ENCODE data around the gene ATAD3B.
"Not testable (repeated sequence)": the region's sequence is repeated elsewhere in the genome, so short reads cannot be mapped to it uniquely, and the experiment has no call there.

ATAD3B gene

DNA sequence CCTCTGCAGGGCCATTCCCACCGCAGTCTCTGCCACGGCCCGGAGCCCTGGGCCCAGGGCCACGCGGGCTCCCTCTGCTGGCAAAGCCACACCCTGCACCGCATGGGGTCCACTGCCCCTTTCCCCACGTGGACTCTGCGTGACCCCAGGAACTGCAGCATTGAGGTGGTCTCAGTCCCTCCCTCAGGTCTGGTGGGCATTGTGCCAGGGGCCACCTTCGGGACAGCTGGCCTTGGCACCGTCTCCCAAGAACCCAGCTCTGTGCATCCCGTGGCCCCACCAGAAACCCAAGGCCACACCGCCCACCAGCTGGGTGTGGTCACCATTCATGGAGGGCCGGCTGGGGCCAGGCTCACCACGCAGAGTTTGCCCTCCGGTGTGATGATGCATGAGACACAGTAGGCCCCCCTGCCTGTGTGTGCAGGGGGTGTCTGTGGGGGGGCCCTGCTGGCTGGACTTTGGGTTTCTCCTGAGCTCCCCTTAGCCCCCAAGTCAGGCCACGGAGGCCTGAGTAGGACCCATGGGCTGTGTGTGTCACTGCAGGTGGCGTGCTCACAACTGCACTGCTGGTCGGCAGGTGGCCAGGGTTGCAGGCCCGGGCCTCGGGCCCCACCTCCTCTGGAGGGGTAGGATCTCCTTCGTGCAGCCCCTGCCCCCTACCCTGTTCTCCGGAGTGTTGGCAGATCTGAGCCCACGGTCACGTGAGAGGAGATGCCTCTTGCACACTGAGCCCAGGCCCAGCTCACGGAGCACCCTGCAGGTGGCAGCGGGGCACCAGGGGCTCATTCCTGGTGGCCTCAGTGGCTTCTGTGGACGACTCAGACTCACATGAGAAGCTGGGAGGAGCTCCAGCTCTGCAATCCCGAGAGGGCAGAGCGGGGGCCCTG lies 30.3 kb upstream of the ATAD3B start:
- peaks cover 0 to 46% of the 10 kb centered on the region in 2 donors for H3K4me1 ChIP-seq (ENCODE audit: control insufficient read depth in 1 of 2, insufficient read depth in 2 of 2, low read length in 2 of 2)

DNA sequence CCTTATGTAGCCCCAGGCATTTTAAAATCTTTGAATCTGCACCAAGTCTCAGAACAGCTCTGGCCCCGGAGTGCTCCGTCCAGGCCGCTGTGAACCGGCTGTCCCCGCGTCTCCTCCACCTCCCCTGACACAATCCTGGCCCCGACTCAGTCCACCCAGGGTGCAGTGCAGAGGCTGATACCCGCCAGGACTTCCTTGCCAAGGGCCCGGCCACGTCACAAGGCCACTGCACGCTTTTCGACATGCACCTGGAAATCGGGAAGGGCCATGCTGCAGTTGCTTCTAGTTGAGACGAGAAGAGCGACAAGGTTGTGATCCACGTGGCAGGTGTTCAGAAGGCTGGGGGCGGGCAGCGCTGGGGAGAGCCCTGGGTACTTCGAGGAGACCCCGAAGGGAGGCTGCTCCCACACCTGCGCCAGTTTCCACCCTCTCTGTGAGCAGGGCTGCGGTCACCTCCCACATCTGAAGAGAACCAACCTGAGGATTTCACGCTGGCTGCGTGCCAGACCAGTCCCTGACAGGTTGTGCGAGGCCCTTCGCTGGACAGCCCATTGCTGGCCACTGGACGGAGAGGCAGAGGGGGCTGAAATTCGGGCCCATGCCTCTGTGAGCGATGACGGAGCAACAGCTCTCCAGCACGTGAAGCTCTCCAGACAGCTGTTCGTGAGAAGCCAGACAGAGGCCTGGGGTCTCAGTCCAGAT lies 29.3 kb upstream of the ATAD3B start:
- Histone ChIP-seq H3K36me3 (ENCODE audit: control insufficient read depth in 1 of 2, insufficient read depth in 2 of 2, low read length in 2 of 2) (peaks cover 0 to 7% of the 10 kb centered on the region in 2 donors), H3K9me3 (ENCODE audit: control insufficient read depth in 1 of 2, low read length in 2 of 2) (no peaks in the 10 kb centered on the region), H3K4me1 (ENCODE audit: control insufficient read depth in 1 of 2, insufficient read depth in 2 of 2, low read length in 2 of 2) (peaks cover 0 to 36% of the 10 kb centered on the region in 2 donors), H3K4me3 (ENCODE audit: low read depth in 1 of 2, low read length in 2 of 2) (no peak overlapping the region), H3K27ac (ENCODE audit: low read length) (no peak overlapping the region), H3K27me3 (ENCODE audit: low read depth, low read length) (no peaks in the 10 kb centered on the region)

More for the DNA sequence above, 30.3 kb upstream of the ATAD3B start:
- peaks cover 0 to 7% of the 10 kb centered on the region in 2 donors for H3K36me3 ChIP-seq (ENCODE audit: control insufficient read depth in 1 of 2, insufficient read depth in 2 of 2, low read length in 2 of 2)
- H3K27ac ChIP-seq (ENCODE audit: low read length): no peak overlapping the region
- H3K9me3 ChIP-seq (ENCODE audit: control insufficient read depth in 1 of 2, low read length in 2 of 2): no peaks in the 10 kb centered on the region
- H3K27me3 ChIP-seq (ENCODE audit: low read depth, low read length): peaks cover 3% of the 10 kb centered on the region
- no peak overlapping the region for H3K4me3 ChIP-seq (ENCODE audit: low read depth in 1 of 2, low read length in 2 of 2)

GRCh38 chr1:1446631-1447030 lies 24.9 kb upstream of the ATAD3B start:
- not testable (repeated sequence) for H3K27ac ChIP-seq (ENCODE audit: low read length); H3K36me3 ChIP-seq (ENCODE audit: control insufficient read depth in 1 of 2, insufficient read depth in 2 of 2, low read length in 2 of 2); H3K27me3 ChIP-seq (ENCODE audit: low read depth, low read length); H3K4me1 ChIP-seq (ENCODE audit: control insufficient read depth in 1 of 2, insufficient read depth in 2 of 2, low read length in 2 of 2); H3K9me3 ChIP-seq (ENCODE audit: control insufficient read depth in 1 of 2, low read length in 2 of 2); H3K4me3 ChIP-seq (ENCODE audit: low read depth in 1 of 2, low read length in 2 of 2)

DNA sequence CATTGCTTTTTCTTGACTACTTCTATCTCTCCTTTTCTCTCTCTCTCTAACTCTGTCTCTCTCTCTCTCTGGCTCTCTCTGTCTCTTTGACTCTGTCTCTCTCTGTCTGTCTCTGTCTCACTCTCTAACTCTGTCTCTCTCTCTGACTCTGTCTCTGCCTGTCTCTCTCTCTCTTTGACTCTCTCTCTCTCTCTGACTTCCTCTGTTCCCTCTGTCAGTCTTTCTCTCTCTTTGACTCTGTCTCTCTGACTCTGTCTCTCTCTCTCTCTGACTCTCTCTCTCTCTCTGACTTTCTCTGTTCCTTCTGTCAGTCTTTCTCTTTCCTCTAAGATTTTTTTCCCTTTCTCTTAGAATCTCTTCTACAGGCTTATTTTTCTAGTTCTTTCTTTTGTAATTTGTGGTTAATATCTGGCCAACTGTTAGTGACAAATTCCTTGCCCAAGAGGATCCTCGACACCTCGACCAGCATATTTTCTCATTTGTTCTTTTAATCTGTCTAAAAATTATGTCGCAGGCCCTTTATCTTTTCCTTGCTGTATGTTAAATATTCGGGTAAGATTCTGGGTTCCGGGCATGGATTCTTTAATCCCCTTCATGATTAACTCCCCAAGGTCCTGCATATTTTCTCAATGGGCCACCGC lies 22.3 kb upstream of the ATAD3B start, which contains the start of gene ATAD3C:
Gene ATAD3C, plus strand, starts transcription at position 591 of the 641 bp plus-strand sequence. CDS start 995 bp downstream, outside the sequence.
- Histone ChIP-seq H3K4me3 (ENCODE audit: low read depth in 1 of 2, low read length in 2 of 2) (no peak within 1 kb of the TSS), H3K9me3 (ENCODE audit: control insufficient read depth in 1 of 2, low read length in 2 of 2) (no peaks in the 10 kb centered on the region), H3K27me3 (ENCODE audit: low read depth, low read length) (no peaks in the 10 kb centered on the region), H3K36me3 (ENCODE audit: control insufficient read depth in 1 of 2, insufficient read depth in 2 of 2, low read length in 2 of 2) (no peaks in the 10 kb centered on the region), H3K4me1 (ENCODE audit: control insufficient read depth in 1 of 2, insufficient read depth in 2 of 2, low read length in 2 of 2) (no peaks in the 10 kb centered on the region), H3K27ac (ENCODE audit: low read length) (no peak within 1 kb of the TSS)

- not testable (repeated sequence) for H3K27ac ChIP-seq (ENCODE audit: low read length); H3K36me3 ChIP-seq (ENCODE audit: control insufficient read depth in 1 of 2, insufficient read depth in 2 of 2, low read length in 2 of 2); H3K9me3 ChIP-seq (ENCODE audit: control insufficient read depth in 1 of 2, low read length in 2 of 2); H3K4me1 ChIP-seq (ENCODE audit: control insufficient read depth in 1 of 2, insufficient read depth in 2 of 2, low read length in 2 of 2); H3K4me3 ChIP-seq (ENCODE audit: low read depth in 1 of 2, low read length in 2 of 2); H3K27me3 ChIP-seq (ENCODE audit: low read depth, low read length)
Measured at GRCh38 chr1:1450616-1451015, 20.9 kb upstream of the ATAD3B start.

GRCh38 chr1:1451696-1452364 lies 19.7 kb upstream of the ATAD3B start:
- no peaks in the 10 kb centered on the region for H3K36me3 ChIP-seq (ENCODE audit: control insufficient read depth in 1 of 2, insufficient read depth in 2 of 2, low read length in 2 of 2)
- H3K27ac ChIP-seq (ENCODE audit: low read length): no peak overlapping the region
- no peaks in the 10 kb centered on the region for H3K27me3 ChIP-seq (ENCODE audit: low read depth, low read length)
- no peak overlapping the region for H3K4me3 ChIP-seq (ENCODE audit: low read depth in 1 of 2, low read length in 2 of 2)
- no peaks in the 10 kb centered on the region for H3K9me3 ChIP-seq (ENCODE audit: control insufficient read depth in 1 of 2, low read length in 2 of 2)
- no peaks in the 10 kb centered on the region for H3K4me1 ChIP-seq (ENCODE audit: control insufficient read depth in 1 of 2, insufficient read depth in 2 of 2, low read length in 2 of 2)

DNA sequence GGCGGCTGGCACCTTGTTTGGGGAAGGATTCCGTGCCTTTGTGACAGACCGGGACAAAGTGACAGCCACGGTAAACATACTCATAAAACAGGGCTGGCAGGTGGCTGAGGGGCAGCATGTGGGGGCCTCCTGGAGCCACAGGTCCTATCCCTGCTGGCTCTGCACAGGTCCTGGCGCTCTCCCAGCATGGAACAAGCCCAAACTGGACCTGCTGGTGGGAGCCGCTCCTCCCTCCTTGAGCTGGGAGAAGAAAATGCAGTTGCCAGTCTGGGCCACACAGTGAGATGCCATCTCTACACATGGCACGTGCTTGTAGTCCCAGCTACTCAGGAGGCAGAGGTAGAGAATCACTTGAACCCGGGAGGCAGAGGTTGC lies 19.2 kb upstream of the ATAD3B start:
- not testable (repeated sequence) for H3K27me3 ChIP-seq (ENCODE audit: low read depth, low read length); H3K4me1 ChIP-seq (ENCODE audit: control insufficient read depth in 1 of 2, insufficient read depth in 2 of 2, low read length in 2 of 2); H3K27ac ChIP-seq (ENCODE audit: low read length); H3K36me3 ChIP-seq (ENCODE audit: control insufficient read depth in 1 of 2, insufficient read depth in 2 of 2, low read length in 2 of 2); H3K9me3 ChIP-seq (ENCODE audit: control insufficient read depth in 1 of 2, low read length in 2 of 2); H3K4me3 ChIP-seq (ENCODE audit: low read depth in 1 of 2, low read length in 2 of 2)

DNA sequence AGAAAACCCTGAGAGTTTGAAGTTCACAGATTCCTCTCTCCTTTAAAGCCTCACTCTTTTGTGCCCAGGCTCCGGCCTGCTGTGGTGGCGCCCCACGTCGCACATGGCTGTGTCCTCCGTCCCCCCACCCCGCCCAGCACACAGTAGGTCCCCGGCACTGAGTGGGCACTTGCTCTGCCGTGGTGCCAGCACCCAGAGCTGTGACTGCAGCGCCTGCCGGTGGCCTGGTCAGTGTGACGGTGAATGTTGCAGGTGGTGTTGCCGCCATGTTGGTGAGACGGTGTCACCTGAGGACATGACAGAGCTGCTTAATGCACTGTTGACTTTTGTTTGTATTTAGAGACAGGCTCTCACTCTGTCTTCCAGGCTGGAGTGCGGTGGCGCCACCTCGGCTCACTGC lies 18.7 kb upstream of the ATAD3B start:
- Histone ChIP-seq H3K27ac (ENCODE audit: low read length) (no peak overlapping the region), H3K9me3 (ENCODE audit: control insufficient read depth in 1 of 2, low read length in 2 of 2) (no peaks in the 10 kb centered on the region), H3K27me3 (ENCODE audit: low read depth, low read length) (no peaks in the 10 kb centered on the region), H3K4me1 (ENCODE audit: control insufficient read depth in 1 of 2, insufficient read depth in 2 of 2, low read length in 2 of 2) (no peaks in the 10 kb centered on the region), H3K4me3 (ENCODE audit: low read depth in 1 of 2, low read length in 2 of 2) (no peak overlapping the region), H3K36me3 (ENCODE audit: control insufficient read depth in 1 of 2, insufficient read depth in 2 of 2, low read length in 2 of 2) (no peaks in the 10 kb centered on the region)

DNA sequence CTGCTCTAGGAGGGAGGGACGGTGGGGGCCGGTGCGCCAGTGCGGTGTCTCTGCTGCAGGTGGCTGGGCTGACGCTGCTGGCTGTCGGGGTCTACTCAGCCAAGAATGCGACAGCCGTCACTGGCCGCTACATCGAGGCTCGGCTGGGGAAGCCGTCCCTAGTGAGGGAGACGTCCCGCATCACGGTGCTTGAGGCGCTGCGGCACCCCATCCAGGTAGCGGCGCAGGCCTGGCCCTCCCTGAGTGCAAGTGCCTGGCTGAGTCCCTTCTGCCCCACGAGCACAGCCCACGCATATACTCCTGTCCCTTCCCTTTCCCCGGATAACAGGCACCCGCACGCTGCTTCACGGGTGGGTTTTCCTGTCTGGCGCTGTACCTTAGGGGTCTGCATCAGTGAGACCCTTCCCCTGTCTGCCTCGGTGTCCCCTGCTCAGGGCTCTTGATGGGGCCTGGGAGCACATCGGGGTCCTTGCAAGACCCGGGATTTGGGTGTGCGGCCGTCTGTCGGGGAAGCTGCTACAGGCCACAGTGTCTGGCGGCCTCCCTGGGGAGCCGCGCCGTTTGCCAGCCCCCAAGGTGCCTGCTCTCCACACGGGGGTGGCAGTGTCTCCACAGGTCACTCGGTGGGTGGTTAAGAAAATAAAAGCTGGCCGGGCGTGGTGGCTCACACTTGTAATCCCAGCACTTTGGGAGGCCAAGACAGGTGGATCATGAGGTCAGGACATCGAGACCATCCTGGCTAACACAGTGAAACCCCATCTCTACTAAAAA lies 17.1 kb upstream of the ATAD3B start:
- H3K9me3 ChIP-seq (ENCODE audit: control insufficient read depth in 1 of 2, low read length in 2 of 2); H3K4me1 ChIP-seq (ENCODE audit: control insufficient read depth in 1 of 2, insufficient read depth in 2 of 2, low read length in 2 of 2); H3K27ac ChIP-seq (ENCODE audit: low read length); H3K36me3 ChIP-seq (ENCODE audit: control insufficient read depth in 1 of 2, insufficient read depth in 2 of 2, low read length in 2 of 2); H3K4me3 ChIP-seq (ENCODE audit: low read depth in 1 of 2, low read length in 2 of 2); H3K27me3 ChIP-seq (ENCODE audit: low read depth, low read length): not testable (repeated sequence)

DNA sequence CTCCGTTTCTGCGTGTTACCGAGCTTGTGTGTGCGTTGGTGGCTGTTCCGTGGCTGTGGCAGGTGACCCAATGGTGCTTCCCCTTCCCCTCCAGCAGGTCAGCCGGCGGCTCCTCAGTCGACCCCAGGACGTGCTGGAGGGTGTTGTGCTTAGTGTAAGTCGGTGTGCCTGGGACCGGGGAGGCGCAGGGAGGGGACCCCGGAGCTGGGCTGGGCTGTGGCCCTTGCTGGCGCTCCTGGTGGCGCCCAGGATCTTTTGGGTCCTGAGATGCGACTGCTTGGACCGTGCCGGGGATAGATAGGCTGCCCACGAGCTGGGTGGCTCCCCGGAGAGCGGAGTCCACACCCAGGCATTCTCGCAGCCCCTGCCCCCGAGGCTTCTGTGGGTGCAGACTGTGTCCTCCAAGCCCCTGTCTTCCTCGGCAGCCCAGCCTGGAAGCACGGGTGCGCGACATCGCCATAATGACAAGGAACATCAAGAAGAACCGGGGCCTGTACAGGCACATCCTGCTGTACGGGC lies 16.1 kb upstream of the ATAD3B start:
- Histone ChIP-seq H3K9me3 (ENCODE audit: control insufficient read depth in 1 of 2, low read length in 2 of 2) (no peaks in the 10 kb centered on the region), H3K27ac (ENCODE audit: low read length) (no peak overlapping the region), H3K27me3 (ENCODE audit: low read depth, low read length) (no peaks in the 10 kb centered on the region), H3K4me1 (ENCODE audit: control insufficient read depth in 1 of 2, insufficient read depth in 2 of 2, low read length in 2 of 2) (no peaks in the 10 kb centered on the region), H3K36me3 (ENCODE audit: control insufficient read depth in 1 of 2, insufficient read depth in 2 of 2, low read length in 2 of 2) (no peaks in the 10 kb centered on the region), H3K4me3 (ENCODE audit: low read depth in 1 of 2, low read length in 2 of 2) (no peak overlapping the region)

All from muscle layer of duodenum (tissue), 2 donors.